ENCODE results near the gene ALAS1.

GRCh38 chr3:52216585-52217408 lies 18.8 kb downstream of the ALAS1 start:
- TF ChIP-seq, protein P1, sequence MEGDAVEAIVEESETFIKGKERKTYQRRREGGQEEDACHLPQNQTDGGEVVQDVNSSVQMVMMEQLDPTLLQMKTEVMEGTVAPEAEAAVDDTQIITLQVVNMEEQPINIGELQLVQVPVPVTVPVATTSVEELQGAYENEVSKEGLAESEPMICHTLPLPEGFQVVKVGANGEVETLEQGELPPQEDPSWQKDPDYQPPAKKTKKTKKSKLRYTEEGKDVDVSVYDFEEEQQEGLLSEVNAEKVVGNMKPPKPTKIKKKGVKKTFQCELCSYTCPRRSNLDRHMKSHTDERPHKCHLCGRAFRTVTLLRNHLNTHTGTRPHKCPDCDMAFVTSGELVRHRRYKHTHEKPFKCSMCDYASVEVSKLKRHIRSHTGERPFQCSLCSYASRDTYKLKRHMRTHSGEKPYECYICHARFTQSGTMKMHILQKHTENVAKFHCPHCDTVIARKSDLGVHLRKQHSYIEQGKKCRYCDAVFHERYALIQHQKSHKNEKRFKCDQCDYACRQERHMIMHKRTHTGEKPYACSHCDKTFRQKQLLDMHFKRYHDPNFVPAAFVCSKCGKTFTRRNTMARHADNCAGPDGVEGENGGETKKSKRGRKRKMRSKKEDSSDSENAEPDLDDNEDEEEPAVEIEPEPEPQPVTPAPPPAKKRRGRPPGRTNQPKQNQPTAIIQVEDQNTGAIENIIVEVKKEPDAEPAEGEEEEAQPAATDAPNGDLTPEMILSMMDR (IDR thresholded peaks at IDR 0.05): no peak
- TF ChIP-seq POLR2A (IDR thresholded peaks at IDR 0.05): no peak

Measured in prostate gland (tissue), 2 donors.